Hepatocyte (in vitro differentiated cells): ENCODE results near the gene SKAP1. TPM values are rescaled to one million over a fixed set of nuclear protein-coding genes. Genes with fewer than 3 reads are reported as not detected.
A peak's percentile ranks its signal among the peaks of the same experiment; 100 is the strongest.

Experiments used
- DNase-seq: peaks from one replicate; pipeline ENCODE4 v3.0.0-alpha.2; 2016; ENCODE audit warnings: low spot score
- H2AFZ ChIP-seq: fragments of 200-600 bp; sonication (generic); 2 replicates; pipeline ENCODE4 v1.6.0; 2016; ENCODE audit warnings: antibody characterized with exemption, mild to moderate bottlenecking
- H3K27ac ChIP-seq: fragments of 200-600 bp; sonication (generic); 2 replicates; pipeline ENCODE4 v1.5.1; 2016; ENCODE audit warnings: mild to moderate bottlenecking
- H3K27me3 ChIP-seq: fragments of 200-600 bp; sonication (generic); 2 replicates; pipeline ENCODE4 v1.6.1; 2016
- H3K36me3 ChIP-seq: fragments of 200-600 bp; sonication (generic); replicated peaks from 2 replicates; pipeline ENCODE4 v1.5.1; 2016; ENCODE audit warnings: low read depth; ENCODE audit not compliant: insufficient read depth
- H3K4me1 ChIP-seq: fragments of 200-600 bp; sonication (generic); 2 replicates; pipeline ENCODE4 v1.5.1; 2016; ENCODE audit warnings: mild to moderate bottlenecking, moderate library complexity; ENCODE audit not compliant: insufficient read depth
- H3K4me2 ChIP-seq: fragments of 200-600 bp; sonication (generic); 2 replicates; pipeline ENCODE4 v1.6.0; 2016
- H3K4me3 ChIP-seq: fragments of 200-600 bp; sonication (generic); 2 replicates; pipeline ENCODE4 v1.5.1; 2016; ENCODE audit warnings: mild to moderate bottlenecking
- H3K79me2 ChIP-seq: fragments of 200-600 bp; sonication (generic); 2 replicates; pipeline ENCODE4 v1.6.0; 2017; ENCODE audit warnings: mild to moderate bottlenecking
- H3K9me2 ChIP-seq: fragments of 200-600 bp; sonication (generic); replicated peaks from 2 replicates; pipeline ENCODE4 v1.6.0; 2017; ENCODE audit warnings: mild to moderate bottlenecking; ENCODE audit not compliant: insufficient read depth
- H3K9me3 ChIP-seq: fragments of 200-600 bp; sonication (generic); 2 replicates; pipeline ENCODE4 v1.5.1; 2016; ENCODE audit warnings: low read depth, mild to moderate bottlenecking
- H4K20me1 ChIP-seq: fragments of 200-600 bp; sonication (generic); 2 replicates; pipeline ENCODE4 v1.6.0; 2016; ENCODE audit warnings: mild to moderate bottlenecking; ENCODE audit not compliant: insufficient read depth, poor library complexity, severe bottlenecking
- EZH2 ChIP-seq: fragments of 200-600 bp; sonication (generic); IDR thresholded peaks from 2 replicates; pipeline ENCODE4 v1.6.1; 2016; ENCODE audit warnings: antibody characterized with exemption, mild to moderate bottlenecking, borderline replicate concordance
- EZH2phosphoT487 ChIP-seq: fragments of 200-600 bp; sonication (generic); IDR thresholded peaks from one replicate; pipeline ENCODE4 v1.6.1; 2018; ENCODE audit warnings: antibody characterized with exemption, mild to moderate bottlenecking, low read depth, moderate library complexity; ENCODE audit not compliant: unreplicated experiment, severe bottlenecking
- WGBS: methylation state at CpG from one replicate; pipeline ENCODE4 v1.1.6; 2016; ENCODE audit warnings: low lambda C conversion rate; ENCODE audit errors: missing lambda C conversion rate; 5-methylcytosine and 5-hydroxymethylcytosine counted together
- polyA plus RNA-seq: library from polyadenylated mRNA; unstranded; fragments of >200 nt; fragmentation: Nextera tagmentation; extraction: Ambion mirVana; gene quantifications from 2 replicates; pipeline ENCODE4 v1.2.1, GENCODE V29; 2016
- total RNA-seq: library from RNA; depleted of rRNA; stranded (reverse); fragments of >200 nt; gene quantifications from 2 replicates; pipeline ENCODE4 v1.2.3, GENCODE V29; 2014
- TF ChIP-seq, protein P1 (sequence below): fragments of 200-600 bp; sonication (generic); IDR thresholded peaks from 2 replicates; pipeline ENCODE4 v1.5.1; 2016; ENCODE audit warnings: antibody characterized with exemption, mild to moderate bottlenecking; ENCODE audit not compliant: poor library complexity

Gene SKAP1
- total and polyA plus RNA-seq, 2 experiments from 2014 or later = 1.4 to 3.0 TPM

- DNase-seq = peak; percentile 95
- no peaks in the 10 kb centered on the region for H3K4me1 ChIP-seq
- no peaks in the 10 kb centered on the region for H3K9me3 ChIP-seq
- TF ChIP-seq, protein P1, sequence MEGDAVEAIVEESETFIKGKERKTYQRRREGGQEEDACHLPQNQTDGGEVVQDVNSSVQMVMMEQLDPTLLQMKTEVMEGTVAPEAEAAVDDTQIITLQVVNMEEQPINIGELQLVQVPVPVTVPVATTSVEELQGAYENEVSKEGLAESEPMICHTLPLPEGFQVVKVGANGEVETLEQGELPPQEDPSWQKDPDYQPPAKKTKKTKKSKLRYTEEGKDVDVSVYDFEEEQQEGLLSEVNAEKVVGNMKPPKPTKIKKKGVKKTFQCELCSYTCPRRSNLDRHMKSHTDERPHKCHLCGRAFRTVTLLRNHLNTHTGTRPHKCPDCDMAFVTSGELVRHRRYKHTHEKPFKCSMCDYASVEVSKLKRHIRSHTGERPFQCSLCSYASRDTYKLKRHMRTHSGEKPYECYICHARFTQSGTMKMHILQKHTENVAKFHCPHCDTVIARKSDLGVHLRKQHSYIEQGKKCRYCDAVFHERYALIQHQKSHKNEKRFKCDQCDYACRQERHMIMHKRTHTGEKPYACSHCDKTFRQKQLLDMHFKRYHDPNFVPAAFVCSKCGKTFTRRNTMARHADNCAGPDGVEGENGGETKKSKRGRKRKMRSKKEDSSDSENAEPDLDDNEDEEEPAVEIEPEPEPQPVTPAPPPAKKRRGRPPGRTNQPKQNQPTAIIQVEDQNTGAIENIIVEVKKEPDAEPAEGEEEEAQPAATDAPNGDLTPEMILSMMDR = no peak
- TF ChIP-seq EZH2 (no peak), EZH2phosphoT487 (no peak)
- peak within 1 kb of the TSS; percentile 84 for H3K4me2 ChIP-seq
- peak within 1 kb of the TSS; percentile 58 for H3K4me3 ChIP-seq
- peak within 1 kb of the TSS; percentile 96 for H2AFZ ChIP-seq
- peak within 1 kb of the TSS; percentile 90 for H3K27ac ChIP-seq
- H3K27me3 ChIP-seq = no peaks in the 10 kb centered on the region
- H4K20me1 ChIP-seq = no peaks in the 10 kb centered on the region
- peaks cover 42% of the 10 kb centered on the region for H3K79me2 ChIP-seq
- WGBS = 1% methylated on average over 63 of the region's 64 CpGs
- H3K36me3 ChIP-seq = no peaks in the 10 kb centered on the region
- H3K9me2 ChIP-seq = no peaks in the 10 kb centered on the region
Observed at GRCh38 chr17:48107137-48108055, 322.6 kb downstream of the SKAP1 start, which contains the start of gene SNX11. SNX11 (plus strand) TSS chr17:48107766; CDS start chr17:48112044, 4,278 bp downstream.

GRCh38 chr17:48106802-48107136 is 323.2 kb downstream of the SKAP1 start:
- H3K4me2 ChIP-seq = peak overlapping the region; percentile 84
- H3K4me1 ChIP-seq = no peaks in the 10 kb centered on the region
- no peaks in the 10 kb centered on the region for H3K27me3 ChIP-seq
- WGBS = 66% methylated on average over 13 of the region's 13 CpGs
- no peaks in the 10 kb centered on the region for H3K9me3 ChIP-seq
- H3K4me3 ChIP-seq = peak overlapping the region; percentile 58
- no peaks in the 10 kb centered on the region for H4K20me1 ChIP-seq
- peak overlapping the region; percentile 90 for H3K27ac ChIP-seq
- peaks cover 36% of the 10 kb centered on the region for H3K79me2 ChIP-seq
- H3K9me2 ChIP-seq = no peaks in the 10 kb centered on the region
- TF ChIP-seq EZH2phosphoT487 (no peak), EZH2 (no peak)
- TF ChIP-seq, protein P1 = no peak
- no peaks in the 10 kb centered on the region for H3K36me3 ChIP-seq
- peak overlapping the region; percentile 96 for H2AFZ ChIP-seq
- DNase-seq = no peak

GRCh38 chr17:48104440-48104839 is 325.6 kb downstream of the SKAP1 start:
- H3K9me3 ChIP-seq = no peaks in the 10 kb centered on the region
- H4K20me1 ChIP-seq = peaks cover 9% of the 10 kb centered on the region
- H3K27me3 ChIP-seq = no peaks in the 10 kb centered on the region
- DNase-seq = no peak
- no peak overlapping the region for H2AFZ ChIP-seq
- H3K4me3 ChIP-seq = no peak overlapping the region
- no peak overlapping the region for H3K27ac ChIP-seq
- TF ChIP-seq, protein P1 = no peak
- TF ChIP-seq EZH2 = no peak
- no peak for TF ChIP-seq EZH2phosphoT487
- H3K4me2 ChIP-seq = no peak overlapping the region
- peaks cover 28% of the 10 kb centered on the region for H3K79me2 ChIP-seq
- WGBS = 90% methylated on average over 7 of the region's 7 CpGs
- H3K9me2 ChIP-seq = no peaks in the 10 kb centered on the region
- H3K36me3 ChIP-seq = no peaks in the 10 kb centered on the region
- peaks cover 5% of the 10 kb centered on the region for H3K4me1 ChIP-seq
